HEK293T (cell line): ENCODE measurements around the gene SUSD6.

ENCODE experiments used
- ARNT ChIP-seq: fragments of 450-650 bp; IDR thresholded peaks from 2 replicates; pipeline ENCODE4 v1.6.1; 2017; ENCODE audit warnings: mild to moderate bottlenecking
- BHLHE40 ChIP-seq: fragments of 450-650 bp; IDR thresholded peaks from 2 replicates; pipeline ENCODE4 v1.6.1; 2016; ENCODE audit warnings: mild to moderate bottlenecking, moderate library complexity, borderline replicate concordance
- ELF4 ChIP-seq: fragments of 450-650 bp; IDR thresholded peaks from 2 replicates; pipeline ENCODE4 v1.6.1; 2017; ENCODE audit warnings: antibody characterized with exemption
- FOXA1 ChIP-seq: fragments of 450-650 bp; IDR thresholded peaks from 2 replicates; pipeline ENCODE4 v1.6.1; 2016; ENCODE audit warnings: mild to moderate bottlenecking
- FOXK2 ChIP-seq: fragments of 450-650 bp; IDR thresholded peaks from 2 replicates; pipeline ENCODE4 v1.6.1; 2016; ENCODE audit warnings: mild to moderate bottlenecking
- FOXM1 ChIP-seq: fragments of 450-650 bp; IDR thresholded peaks from 2 replicates; pipeline ENCODE4 v1.6.1; 2017; ENCODE audit warnings: mild to moderate bottlenecking, borderline replicate concordance
- L3MBTL2 ChIP-seq: fragments of 450-650 bp; conservative IDR thresholded peaks from 2 replicates; pipeline ENCODE4 v1.6.1; 2016; ENCODE audit warnings: mild to moderate bottlenecking
- NFRKB ChIP-seq: fragments of 450-650 bp; IDR thresholded peaks from 2 replicates; pipeline ENCODE4 v1.6.1; 2016; ENCODE audit warnings: mild to moderate bottlenecking, moderate library complexity
- SP1 ChIP-seq: fragments of 450-650 bp; IDR thresholded peaks from 2 replicates; pipeline ENCODE4 v1.6.1; 2017
- SUZ12 ChIP-seq: fragments of 450-650 bp; IDR thresholded peaks from 2 replicates; pipeline ENCODE4 v1.6.1; 2016; ENCODE audit warnings: mild to moderate bottlenecking
- TARDBP ChIP-seq: fragments of 450-650 bp; IDR thresholded peaks from 2 replicates; pipeline ENCODE4 v1.6.1; 2016
- TF ChIP-seq, protein P1 (sequence below): fragments of 450-650 bp; IDR thresholded peaks from 2 replicates; pipeline ENCODE4 v1.6.1; 2016

GRCh38 chr14:69640931-69641330 is 29.5 kb downstream of the SUSD6 start:
- TF ChIP-seq SUZ12 (no peak), ELF4 (no peak), BHLHE40 (no peak), FOXK2 (no peak), FOXA1 (no peak), TARDBP (no peak), ARNT (no peak), FOXM1 (no peak), NFRKB (no peak), SP1 (no peak), L3MBTL2 (no peak)
- TF ChIP-seq, protein P1, sequence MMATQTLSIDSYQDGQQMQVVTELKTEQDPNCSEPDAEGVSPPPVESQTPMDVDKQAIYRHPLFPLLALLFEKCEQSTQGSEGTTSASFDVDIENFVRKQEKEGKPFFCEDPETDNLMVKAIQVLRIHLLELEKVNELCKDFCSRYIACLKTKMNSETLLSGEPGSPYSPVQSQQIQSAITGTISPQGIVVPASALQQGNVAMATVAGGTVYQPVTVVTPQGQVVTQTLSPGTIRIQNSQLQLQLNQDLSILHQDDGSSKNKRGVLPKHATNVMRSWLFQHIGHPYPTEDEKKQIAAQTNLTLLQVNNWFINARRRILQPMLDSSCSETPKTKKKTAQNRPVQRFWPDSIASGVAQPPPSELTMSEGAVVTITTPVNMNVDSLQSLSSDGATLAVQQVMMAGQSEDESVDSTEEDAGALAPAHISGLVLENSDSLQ, result no peak
